Raji (cell line): ENCODE results near the gene HBQ1.
"Not testable (repeated sequence)": the region's sequence is repeated elsewhere in the genome, so short reads cannot be mapped to it uniquely, and the experiment has no call there.

Experiments used
- POLR2A ChIP-seq: IDR thresholded peaks from 2 replicates; pipeline ENCODE4 v1.6.1; 2011; ENCODE audit warnings: low read depth, low read length, control low read depth; ENCODE audit not compliant: insufficient read depth

HBQ1 gene

GRCh38 chr16:154217-155030, 25.8 kb upstream of the HBQ1 start:
- TF ChIP-seq POLR2A, result no peak

DNA sequence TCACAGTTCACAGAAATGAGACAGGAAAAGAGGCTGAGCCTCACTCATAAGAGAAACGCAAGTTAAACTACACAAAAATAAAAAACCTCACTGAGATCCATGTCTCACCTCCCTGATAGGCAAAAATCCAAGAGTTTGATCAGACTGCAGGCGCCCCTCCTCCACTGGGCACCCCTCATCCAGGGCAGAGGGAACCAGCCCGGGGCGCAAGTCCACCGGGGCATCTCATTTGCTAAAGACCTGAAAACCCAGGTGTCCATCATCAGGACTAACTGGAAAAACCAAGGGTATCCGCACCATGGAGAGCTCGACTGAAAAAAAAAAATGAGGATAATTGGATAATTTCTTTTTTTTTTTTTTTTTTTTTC, 25.2 kb upstream of the HBQ1 start:
- no peak for TF ChIP-seq POLR2A

- no peak for TF ChIP-seq POLR2A
These were observed 21.0 kb upstream of the HBQ1 start for GRCh38 chr16:159136-159849.

DNA sequence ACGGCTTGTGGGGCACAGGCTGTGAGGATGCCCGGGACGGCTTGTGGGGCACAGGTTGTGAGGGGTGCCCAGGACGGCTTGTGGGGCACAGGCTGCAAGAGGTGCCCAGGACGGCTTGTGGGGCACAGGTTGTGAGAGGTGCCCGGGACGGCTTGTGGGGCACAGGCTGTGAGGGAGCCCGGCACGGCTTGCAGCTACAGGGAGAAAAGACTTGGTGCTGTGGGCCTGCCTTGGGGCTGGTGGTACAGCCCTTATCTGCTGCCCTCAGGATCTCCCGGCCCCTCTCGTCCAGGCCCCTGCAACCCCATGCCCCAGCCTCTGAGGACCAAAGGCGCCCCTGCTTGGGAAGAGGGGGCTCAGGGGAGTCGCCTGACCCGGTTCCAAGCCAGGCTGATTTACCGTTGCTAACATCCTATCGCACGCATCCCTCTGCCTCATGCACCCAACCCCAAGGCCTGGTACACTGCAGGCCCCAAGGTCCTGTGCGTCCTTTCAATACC, 19.5 kb upstream of the HBQ1 start:
- no peak for TF ChIP-seq POLR2A

- TF ChIP-seq POLR2A, result no peak
These were observed 17.8 kb upstream of the HBQ1 start for GRCh38 chr16:162271-162991.

DNA sequence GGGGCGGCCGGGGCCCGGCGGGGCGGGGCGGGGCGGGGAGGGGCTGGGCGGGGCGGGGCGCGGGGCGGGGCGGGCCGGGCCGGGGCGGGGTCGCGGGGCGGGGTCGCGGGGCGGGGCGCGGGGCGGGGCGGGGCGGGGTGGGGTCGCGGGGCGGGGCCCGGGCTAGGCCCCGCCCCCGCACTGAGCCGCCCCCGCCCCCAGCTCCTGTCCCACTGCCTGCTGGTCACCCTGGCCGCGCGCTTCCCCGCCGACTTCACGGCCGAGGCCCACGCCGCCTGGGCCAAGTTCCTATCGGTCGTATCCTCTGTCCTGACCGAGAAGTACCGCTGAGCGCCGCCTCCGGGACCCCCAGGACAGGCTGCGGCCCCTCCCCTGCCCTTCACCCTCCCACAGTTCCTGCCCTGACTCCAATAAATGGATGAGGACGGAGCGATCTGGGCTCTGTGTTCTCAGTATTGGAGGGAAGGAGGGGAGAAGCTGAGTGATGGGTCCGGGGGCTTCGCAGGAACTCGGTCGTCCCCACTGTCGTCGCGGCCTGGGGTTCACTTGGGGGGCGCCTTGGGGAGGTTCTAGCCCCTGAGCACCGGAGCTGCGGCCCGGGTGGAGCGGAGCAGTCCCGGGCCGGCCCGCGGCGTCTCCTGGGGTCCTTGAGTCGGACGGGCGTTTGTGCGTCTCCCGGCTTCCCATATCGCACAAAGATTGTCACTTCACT, 15.3 kb upstream of the HBQ1 start:
- no peak for TF ChIP-seq POLR2A

GRCh38 chr16:165539-166374, 14.5 kb upstream of the HBQ1 start, which contains the start of gene HBM:
HBM (plus strand) TSS chr16:165978; CDS start chr16:165998, 20 bp downstream.
- no peak for TF ChIP-seq POLR2A

GRCh38 chr16:166375-167121, 13.7 kb upstream of the HBQ1 start:
- no peak for TF ChIP-seq POLR2A

- no peak for TF ChIP-seq POLR2A
These were observed 13.1 kb upstream of the HBQ1 start for GRCh38 chr16:167122-167690.

GRCh38 chr16:168424-168823, 11.8 kb upstream of the HBQ1 start:
- TF ChIP-seq POLR2A, result no peak

GRCh38 chr16:169014-169413, 11.2 kb upstream of the HBQ1 start:
- TF ChIP-seq POLR2A, result no peak

- TF ChIP-seq POLR2A, result no peak
These were observed 9.5 kb upstream of the HBQ1 start for GRCh38 chr16:170788-171187.

DNA sequence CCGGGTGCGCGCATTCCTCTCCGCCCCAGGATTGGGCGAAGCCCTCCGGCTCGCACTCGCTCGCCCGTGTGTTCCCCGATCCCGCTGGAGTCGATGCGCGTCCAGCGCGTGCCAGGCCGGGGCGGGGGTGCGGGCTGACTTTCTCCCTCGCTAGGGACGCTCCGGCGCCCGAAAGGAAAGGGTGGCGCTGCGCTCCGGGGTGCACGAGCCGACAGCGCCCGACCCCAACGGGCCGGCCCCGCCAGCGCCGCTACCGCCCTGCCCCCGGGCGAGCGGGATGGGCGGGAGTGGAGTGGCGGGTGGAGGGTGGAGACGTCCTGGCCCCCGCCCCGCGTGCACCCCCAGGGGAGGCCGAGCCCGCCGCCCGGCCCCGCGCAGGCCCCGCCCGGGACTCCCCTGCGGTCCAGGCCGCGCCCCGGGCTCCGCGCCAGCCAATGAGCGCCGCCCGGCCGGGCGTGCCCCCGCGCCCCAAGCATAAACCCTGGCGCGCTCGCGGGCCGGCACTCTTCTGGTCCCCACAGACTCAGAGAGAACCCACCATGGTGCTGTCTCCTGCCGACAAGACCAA, 7.8 kb upstream of the HBQ1 start, which contains the start of gene HBA2:
HBA2 (plus strand) TSS at position 503 of the 568 bp plus-strand sequence; CDS start at position 540, 37 bp downstream.
- TF ChIP-seq POLR2A, result not testable (repeated sequence)
